HG02973 (cell line): ENCODE results near the gene SMARCA2.

Source experiments
- ATAC-seq: cut with Tn5 transposase; IDR thresholded peaks from one replicate; pipeline ENCODE4 v1.9.1; 2021; ENCODE audit warnings: moderate library complexity; ENCODE audit not compliant: unreplicated experiment

SMARCA2 gene

GRCh38 chr9:2039294-2040180 is 24.4 kb downstream of the SMARCA2 start:
- no peak for ATAC-seq

GRCh38 chr9:2040828-2041227 is 25.7 kb downstream of the SMARCA2 start:
- ATAC-seq: no peak

- no peak for ATAC-seq
Observed at GRCh38 chr9:2041736-2042135, 26.6 kb downstream of the SMARCA2 start.

GRCh38 chr9:2043243-2043642 is 28.1 kb downstream of the SMARCA2 start:
- ATAC-seq: no peak

GRCh38 chr9:2043881-2044462 is 28.8 kb downstream of the SMARCA2 start:
- no peak for ATAC-seq

- ATAC-seq: no peak
Observed at GRCh38 chr9:2047144-2047671, 32.1 kb downstream of the SMARCA2 start.

- no peak for ATAC-seq
Observed at GRCh38 chr9:2047916-2048315, 32.8 kb downstream of the SMARCA2 start.

- ATAC-seq: no peak
Observed at GRCh38 chr9:2050236-2050635, 35.1 kb downstream of the SMARCA2 start.

GRCh38 chr9:2053883-2054845 is 39.0 kb downstream of the SMARCA2 start:
- ATAC-seq: peak; percentile 92

GRCh38 chr9:2055203-2055658 is 40.1 kb downstream of the SMARCA2 start:
- ATAC-seq: peak; percentile 38

- ATAC-seq: no peak
Observed at GRCh38 chr9:2059274-2059929, 44.3 kb downstream of the SMARCA2 start.

GRCh38 chr9:2060424-2060823 is 45.3 kb downstream of the SMARCA2 start:
- ATAC-seq: no peak

GRCh38 chr9:2065704-2066103 is 50.6 kb downstream of the SMARCA2 start:
- ATAC-seq: no peak

GRCh38 chr9:2066312-2067273 is 51.4 kb downstream of the SMARCA2 start:
- no peak for ATAC-seq

GRCh38 chr9:2072752-2073405 is 57.7 kb downstream of the SMARCA2 start:
- no peak for ATAC-seq

- no peak for ATAC-seq
Observed at GRCh38 chr9:2082772-2083171, 67.6 kb downstream of the SMARCA2 start.

GRCh38 chr9:2083479-2083878 is 68.3 kb downstream of the SMARCA2 start:
- no peak for ATAC-seq

- no peak for ATAC-seq
Observed at GRCh38 chr9:2085716-2086115, 70.6 kb downstream of the SMARCA2 start.

GRCh38 chr9:2086116-2086515 is 71.0 kb downstream of the SMARCA2 start:
- ATAC-seq: no peak
